ENCODE measurements around the gene GPR171. TPM values are rescaled to one million over a fixed set of nuclear protein-coding genes. Genes with fewer than 3 reads are reported as not detected.

Gene GPR171
- total and polyA plus RNA-seq, 2 of the 13 experiments (the other 11 are each of a cell fraction or from before 2014, with no cell fraction given) = not detected

- TF ChIP-seq CENPBD1 (CRISPR knock-in tag; IDR thresholded peaks at IDR 0.05; ENCODE audit: borderline replicate concordance, low read depth) (no peak), RARG (CRISPR knock-in tag; IDR thresholded peaks at IDR 0.05; ENCODE audit: low read depth) (no peak), NFKBIZ (CRISPR knock-in tag; IDR thresholded peaks at IDR 0.05) (peak; percentile 85), BRCA1 (CRISPR knock-in tag; IDR thresholded peaks at IDR 0.05) (no peak), SOX13 (IDR thresholded peaks at IDR 0.05) (peak; percentile 96), SOX13 (CRISPR knock-in tag; conservative IDR thresholded peaks at IDR 0.05 in 1 of 2, IDR thresholded peaks at IDR 0.05 in 1 of 2) (peak in 1 of 2 experiments; percentile 99; a peak in 2 of 4 replicates), PAXIP1 (CRISPR knock-in tag; conservative IDR thresholded peaks at IDR 0.05) (peak; percentile 100), ZNF382 (CRISPR knock-in tag; IDR thresholded peaks at IDR 0.05; ENCODE audit: borderline replicate concordance) (no peak), ZNF629 (CRISPR knock-in tag; conservative IDR thresholded peaks at IDR 0.05) (no peak), E2F5 (CRISPR knock-in tag; conservative IDR thresholded peaks at IDR 0.05) (no peak), TP53 (CRISPR knock-in tag; conservative IDR thresholded peaks at IDR 0.05) (no peak), SMAD9 (CRISPR knock-in tag; IDR thresholded peaks at IDR 0.05) (no peak), ZHX2 (IDR thresholded peaks at IDR 0.05; ENCODE audit: low read depth) (no peak), ZHX2 (CRISPR knock-in tag; IDR thresholded peaks at IDR 0.05; ENCODE audit: borderline replicate concordance) (no peak; the same call in 1 of the 2 replicates), IRX3 (CRISPR knock-in tag; IDR thresholded peaks at IDR 0.05; ENCODE audit: borderline replicate concordance, low read depth) (no peak), DMAP1 (CRISPR knock-in tag; IDR thresholded peaks at IDR 0.05) (peak; percentile 49; the same call in 1 of the 2 replicates), MEIS2 (CRISPR knock-in tag; IDR thresholded peaks at IDR 0.05) (peak; percentile 91; the same call in 1 of the 2 replicates), ZNF484 (CRISPR knock-in tag; IDR thresholded peaks at IDR 0.05; ENCODE audit: borderline replicate concordance, low read depth) (no peak), FOXA3 (CRISPR knock-in tag; IDR thresholded peaks at IDR 0.05) (peak; percentile 83)
These were observed 4.8 kb downstream of the GPR171 start (continued) for GRCh38 chr3:151197981-151198767.

Data from HepG2 (cell line).